HG02943 (cell line): ENCODE results near the gene TTLL10.
"Not testable (repeated sequence)": the region's sequence is repeated elsewhere in the genome, so short reads cannot be mapped to it uniquely, and the experiment has no call there.

Experiments
- ATAC-seq: cut with Tn5 transposase; IDR thresholded peaks from one replicate; pipeline ENCODE4 v1.9.1; 2021; ENCODE audit warnings: mild to moderate bottlenecking, low read depth, moderate library complexity; ENCODE audit not compliant: unreplicated experiment

TTLL10 gene

GRCh38 chr1:1170215-1171091 is 3.2 kb upstream of the TTLL10 start:
- no peak for ATAC-seq

- ATAC-seq = no peak
Measured at GRCh38 chr1:1171161-1171545, 2.5 kb upstream of the TTLL10 start.

GRCh38 chr1:1171546-1172340 is 1.9 kb upstream of the TTLL10 start:
- ATAC-seq = no peak

DNA sequence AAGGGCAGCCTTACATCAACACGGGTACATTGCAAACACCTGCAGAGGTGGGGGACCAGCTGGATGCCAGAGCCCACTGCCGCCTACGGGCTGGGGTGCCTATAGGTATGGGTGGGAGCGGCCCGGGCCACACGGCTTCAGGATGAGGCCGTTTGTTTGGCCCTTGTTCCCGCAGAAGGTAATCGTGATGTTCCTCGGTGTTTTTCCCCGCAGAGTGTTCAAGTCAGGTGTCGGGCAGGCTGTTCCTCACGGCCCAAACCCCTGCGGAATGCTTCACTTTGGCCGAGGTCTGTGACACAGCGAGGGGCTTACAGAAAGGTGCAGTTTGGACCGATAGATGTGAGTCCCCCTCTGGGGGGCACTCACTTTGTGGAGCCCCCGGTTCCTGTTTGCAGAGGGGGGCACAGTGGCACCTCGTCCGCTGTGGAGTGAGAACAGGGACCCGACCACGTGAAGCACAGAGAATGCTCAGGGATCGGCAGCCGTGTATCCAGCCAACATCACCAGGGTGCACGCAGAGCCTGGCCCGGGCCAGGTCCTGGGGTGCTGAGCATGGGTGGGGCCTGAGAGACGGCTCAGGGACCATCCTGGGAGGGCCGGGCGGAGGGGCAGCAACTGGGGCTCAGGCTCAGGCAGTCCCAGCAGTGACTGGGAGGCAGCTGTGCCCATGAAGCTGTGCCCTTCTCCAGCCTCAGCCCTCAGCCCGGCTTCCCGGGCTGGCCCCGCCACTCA is 453 bp upstream of the TTLL10 start:
- no peak for ATAC-seq

DNA sequence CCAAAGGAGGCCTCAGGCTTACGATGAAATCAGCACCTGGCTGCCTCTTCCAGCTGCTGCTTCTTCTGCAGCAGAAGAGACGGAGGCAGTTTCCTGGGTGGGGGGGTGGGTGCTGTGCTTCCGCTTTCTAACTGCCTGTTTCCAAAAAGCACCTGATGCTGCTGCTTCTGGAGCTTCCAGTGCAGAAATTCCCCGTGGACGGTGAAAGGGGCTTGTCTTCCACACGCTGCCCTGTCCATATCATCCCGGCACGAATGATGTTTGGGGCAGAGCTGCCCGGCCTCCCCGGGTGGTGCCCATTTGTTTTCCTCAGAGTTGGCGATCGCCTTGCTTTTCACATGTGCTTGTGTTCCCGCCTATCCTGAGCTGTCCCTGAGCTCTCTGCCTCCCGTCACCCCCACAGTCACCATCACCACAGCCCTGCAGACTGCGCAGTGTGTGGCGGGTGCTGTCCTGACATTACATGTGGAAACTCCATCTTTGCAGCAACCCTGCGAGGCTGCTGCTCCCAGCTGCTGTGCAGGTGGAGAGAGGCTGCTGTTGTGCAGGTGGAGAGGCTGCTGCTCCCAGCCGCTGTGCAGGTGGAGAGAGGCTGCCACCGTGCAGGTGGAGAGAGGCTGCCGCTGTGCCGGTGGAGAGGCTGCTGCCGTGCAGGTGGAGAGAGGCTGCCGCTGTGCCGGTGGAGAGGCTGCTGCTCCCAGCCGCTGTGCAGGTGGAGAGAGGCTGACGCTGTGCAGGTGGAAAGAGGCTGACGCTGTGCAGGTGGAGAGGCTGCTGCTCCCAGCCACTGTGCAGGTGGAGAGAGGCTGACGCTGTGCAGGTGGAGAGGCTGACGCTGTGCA is 1.8 kb downstream of the TTLL10 start:
- no peak for ATAC-seq

DNA sequence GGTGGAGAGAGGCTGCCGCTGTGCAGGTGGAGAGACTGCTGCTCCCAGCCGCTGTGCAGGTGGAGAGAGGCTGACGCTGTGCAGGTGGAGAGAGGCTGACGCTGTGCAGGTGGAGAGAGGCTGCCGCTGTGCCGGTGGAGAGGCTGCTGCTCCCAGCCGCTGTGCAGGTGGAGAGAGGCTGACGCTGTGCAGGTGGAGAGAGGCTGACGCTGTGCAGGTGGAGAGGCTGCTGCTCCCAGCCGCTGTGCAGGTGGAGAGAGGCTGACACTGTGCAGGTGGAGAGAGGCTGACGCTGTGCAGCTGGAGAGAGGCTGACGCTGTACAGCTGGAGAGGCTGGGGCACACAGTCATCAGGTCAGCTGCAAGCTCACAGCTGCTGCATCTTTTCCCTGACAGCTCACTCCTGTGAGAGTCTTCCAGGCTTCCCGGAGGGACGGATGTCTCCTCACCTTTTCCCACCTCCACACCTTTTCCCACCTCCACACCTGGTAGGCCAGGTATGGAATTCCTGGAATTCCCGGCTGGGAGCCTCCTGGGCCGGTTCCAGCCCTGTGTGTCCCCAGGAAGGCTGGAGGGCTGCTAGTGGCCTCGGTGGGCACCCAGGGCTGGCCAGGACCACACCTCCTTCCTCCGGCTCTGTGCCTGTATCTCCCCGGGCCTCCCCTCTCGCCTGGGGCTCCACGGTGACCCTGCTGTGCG is 2.5 kb downstream of the TTLL10 start:
- not testable (repeated sequence) for ATAC-seq

GRCh38 chr1:1176931-1177330 is 3.3 kb downstream of the TTLL10 start:
- ATAC-seq = no peak

- ATAC-seq = no peak
Measured at GRCh38 chr1:1177452-1178206, 3.9 kb downstream of the TTLL10 start.

GRCh38 chr1:1178794-1179331 is 5.2 kb downstream of the TTLL10 start:
- ATAC-seq = no peak

DNA sequence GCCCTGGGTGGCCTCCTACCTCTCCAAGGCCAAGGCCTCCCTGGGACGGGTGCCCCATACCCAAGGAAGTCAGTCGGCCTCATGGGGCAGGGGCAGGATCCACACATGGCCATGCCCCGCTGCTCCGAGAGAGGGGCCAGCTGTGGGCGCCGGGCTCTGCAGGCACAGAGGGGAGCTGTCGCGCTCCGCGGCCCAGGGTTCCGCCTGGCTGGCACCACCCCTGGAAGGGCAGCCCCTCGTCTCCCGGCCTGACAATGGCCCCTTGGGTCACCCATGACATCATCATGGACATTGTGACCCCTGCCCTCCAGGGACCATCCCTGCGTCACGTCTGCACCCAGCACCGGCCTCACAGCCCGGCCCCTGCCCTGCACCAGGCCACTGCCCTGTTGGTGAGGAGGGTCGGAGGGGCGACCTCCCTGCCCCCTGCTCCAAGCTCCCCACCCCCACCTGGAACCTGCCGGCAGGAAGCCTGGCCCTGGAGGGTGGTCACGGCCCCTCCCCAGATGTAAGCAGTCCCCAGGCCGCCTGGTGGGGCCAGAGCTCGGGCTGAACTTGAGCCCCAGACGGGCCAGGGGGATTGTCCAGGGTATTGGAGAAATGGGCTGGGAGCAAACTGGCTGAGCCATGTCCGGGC is 5.8 kb downstream of the TTLL10 start:
- ATAC-seq = no peak

GRCh38 chr1:1179983-1180861 is 6.5 kb downstream of the TTLL10 start:
- ATAC-seq = no peak

GRCh38 chr1:1181129-1181937 is 7.7 kb downstream of the TTLL10 start:
- ATAC-seq = no peak

DNA sequence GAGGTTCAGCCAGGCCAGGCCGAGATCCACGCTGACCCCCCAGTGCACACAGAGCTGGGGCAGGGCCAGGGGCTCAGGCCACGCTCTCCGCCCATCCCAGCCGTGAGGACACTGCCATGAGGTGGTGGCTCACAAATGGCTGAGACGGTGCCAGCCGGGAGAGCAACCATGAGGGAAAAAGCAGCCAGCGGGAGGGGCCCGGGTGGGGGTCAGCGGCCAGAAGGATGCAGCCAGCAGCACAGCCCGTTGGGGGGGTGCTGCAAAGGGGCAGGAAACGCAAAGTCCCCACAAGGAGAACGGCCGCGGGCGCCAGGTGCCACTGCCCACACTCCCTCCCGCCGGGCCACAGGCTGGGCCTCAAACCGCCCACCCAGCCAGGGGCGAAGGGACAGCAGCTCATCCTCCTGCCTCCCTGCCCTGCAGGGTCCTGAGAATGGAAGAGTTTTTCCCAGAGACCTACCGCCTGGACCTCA is 8.3 kb downstream of the TTLL10 start:
- no peak for ATAC-seq

- ATAC-seq = no peak
Measured at GRCh38 chr1:1182491-1183220, 9.0 kb downstream of the TTLL10 start.

DNA sequence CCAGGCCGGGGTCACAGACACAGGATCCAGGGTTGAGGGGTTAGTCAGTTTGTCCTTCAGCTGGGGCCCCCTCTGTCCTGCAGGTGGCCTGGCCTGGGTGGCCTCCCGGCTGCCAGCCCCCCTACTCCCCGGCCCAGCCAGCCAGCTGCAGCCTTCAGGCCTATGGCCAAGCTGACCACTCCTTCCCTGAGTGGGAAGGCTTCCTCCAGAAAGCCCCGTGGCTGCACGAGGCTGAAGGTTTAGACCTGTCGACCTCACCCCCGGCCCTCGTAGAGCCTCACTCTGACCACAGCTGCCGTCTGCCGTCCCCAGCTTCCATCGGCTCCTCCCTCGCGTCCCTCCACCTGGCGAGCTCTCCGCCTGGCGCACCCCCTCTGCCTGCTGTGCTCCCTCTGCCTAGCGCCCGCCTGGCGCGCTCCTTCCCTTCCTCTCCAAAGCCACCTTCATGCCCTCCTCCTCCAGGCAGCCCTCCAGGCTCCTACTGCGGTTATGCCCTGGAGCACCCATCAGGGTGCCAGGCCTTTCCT is 9.6 kb downstream of the TTLL10 start:
- ATAC-seq = no peak
